Right lobe of liver (tissue), 6 donors: ENCODE data around the gene TENT4B. TPM values are rescaled to one million over a fixed set of nuclear protein-coding genes. Genes with fewer than 3 reads are reported as not detected.

Experiments used
- ATAC-seq, 4 donors: fragments of 200-7000 bp; cut with Tn5 transposase; one replicate each; pipeline ENCODE4 v1.9.1; 2020; ENCODE audit warnings: mild to moderate bottlenecking in 4 of 4, moderate library complexity in 4 of 4
- DNase-seq, 3 donors: peaks; one replicate each; pipeline ENCODE4 v3.0.0-alpha.2; 2020
- H3K27ac ChIP-seq, 3 donors: fragments of 200-600 bp; one replicate each; pipeline ENCODE4 v1.8.0; 2022
- H3K27me3 ChIP-seq, 2 donors: fragments of 200-600 bp; one replicate each; pipeline ENCODE4 v1.8.0; 2022
- H3K36me3 ChIP-seq, 4 donors: fragments of 200-600 bp; sonication (generic) in 1 of 4; one replicate each; pipeline versions ENCODE4 v1.5.1 to v1.8.0; 2017 to 2022; ENCODE audit warnings: control low read depth in 1 of 4
- H3K4me1 ChIP-seq, 4 donors: fragments of 200-600 bp; sonication (generic) in 1 of 4; one replicate each; pipeline versions ENCODE4 v1.5.1 to v1.8.0; 2017 to 2022; ENCODE audit warnings: control low read depth in 1 of 4
- H3K4me3 ChIP-seq, 3 donors: fragments of 200-600 bp; one replicate each; pipeline ENCODE4 v1.8.0; 2022
- H3K9me3 ChIP-seq, 4 donors: fragments of 200-600 bp; sonication (generic) in 1 of 4; one replicate each; pipeline versions ENCODE4 v1.5.1 to v1.8.0; 2017 to 2022; ENCODE audit warnings: control low read depth in 1 of 4
- POLR2A ChIP-seq: fragments of 450-650 bp; IDR thresholded peaks from one replicate; pipeline ENCODE4 v1.6.1; 2017; ENCODE audit warnings: antibody characterized with exemption, mild to moderate bottlenecking
- WGBS: methylation state at CpG from one replicate; pipeline ENCODE4 v1.1.6; 2018; ENCODE audit warnings: low coverage, low lambda C conversion rate; ENCODE audit not compliant: insufficient coverage; ENCODE audit errors: missing lambda C conversion rate; 5-methylcytosine and 5-hydroxymethylcytosine counted together
- intact Hi-C, 2 donors: fragments of 100-400 bp; cut with DNase I; formaldehyde crosslinking; loops; one replicate each; pipeline versions ENCODE4 v1.11.2 to v1.14.1; 2022
- small RNA-seq, 2 experiments: library from RNA; depleted of rRNA; stranded (forward); fragments of <200 nt; gene quantifications; one replicate each; pipeline ENCODE3, GENCODE V24; 2016
- total RNA-seq, 6 experiments: library from RNA; depleted of rRNA in 2 of 6; stranded (reverse); fragments of >200 nt in 2 of 6; fragmentation: NEBNext Ultra II Directional in 3 of 6; extraction: Animal tissue kit (Norgen Biotek cat#: 25700) in 3 of 6; gene quantifications; one replicate each; pipeline versions ENCODE4 v1.1.0 to v1.2.4, GENCODE V29; 2016 to 2023
- TF ChIP-seq, protein P1 (sequence below), 4 donors: fragments of 200-600 bp in 3 of 4; fragments of 450-650 bp in 1 of 4; IDR thresholded peaks; one replicate each; pipeline versions ENCODE4 v1.5.1 to v1.8.0; 2016 to 2022; ENCODE audit warnings: antibody characterized with exemption in 4 of 4, mild to moderate bottlenecking in 2 of 4
- donor health status: DM: no; HTN: yes; CAD: no.
- donor health status: DM: no; HTN: no; CAD: no.
- donor health status: DM: no; HTN: no; CAD: no.
- donor health status: DM: no; HTN: yes; CAD: no.
- donor health status: DM: no; HTN: yes; CAD: no.

The TENT4B gene
- total RNA-seq, 6 experiments from 2014 or later = 7.2 to 13.2 (median 9.3) TPM

DNA sequence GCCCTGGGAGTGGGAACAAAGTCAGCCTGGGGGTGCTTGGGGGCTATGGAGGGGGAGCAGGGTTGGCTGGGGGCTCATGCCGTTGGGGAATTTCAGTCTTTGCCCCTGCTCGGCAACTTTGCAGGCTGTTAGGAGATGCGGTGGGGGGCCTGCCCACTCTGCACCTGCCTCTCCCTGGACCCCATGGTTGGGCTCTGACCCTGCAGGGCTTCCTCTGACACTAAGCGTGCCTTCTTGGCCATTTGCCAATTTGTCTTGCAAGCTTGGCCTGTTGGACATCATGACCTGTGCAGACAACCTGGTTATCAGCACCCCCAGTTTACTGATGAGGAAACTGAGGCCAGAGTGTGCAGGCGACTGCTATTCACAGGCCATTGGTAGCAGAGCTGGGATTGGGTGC, 127.8 kb downstream of the TENT4B start:
- DNase-seq = peak in 2 of 3 donors; percentile 46 to 47
- peak overlapping the region in 1 of 3 donors; percentile 63 for H3K27ac ChIP-seq
- no CpG with 5 or more reads among the region's 5 CpGs for WGBS
- no peak for ATAC-seq
- H3K36me3 ChIP-seq = no peaks in the 10 kb centered on the region
- intact Hi-C loops = no loop called here
- no peaks in the 10 kb centered on the region for H3K27me3 ChIP-seq
- peaks cover 0 to 32% (median 6%) of the 10 kb centered on the region in 4 donors for H3K4me1 ChIP-seq
- H3K4me3 ChIP-seq = no peak overlapping the region
- H3K9me3 ChIP-seq = no peaks in the 10 kb centered on the region
- TF ChIP-seq, protein P1, sequence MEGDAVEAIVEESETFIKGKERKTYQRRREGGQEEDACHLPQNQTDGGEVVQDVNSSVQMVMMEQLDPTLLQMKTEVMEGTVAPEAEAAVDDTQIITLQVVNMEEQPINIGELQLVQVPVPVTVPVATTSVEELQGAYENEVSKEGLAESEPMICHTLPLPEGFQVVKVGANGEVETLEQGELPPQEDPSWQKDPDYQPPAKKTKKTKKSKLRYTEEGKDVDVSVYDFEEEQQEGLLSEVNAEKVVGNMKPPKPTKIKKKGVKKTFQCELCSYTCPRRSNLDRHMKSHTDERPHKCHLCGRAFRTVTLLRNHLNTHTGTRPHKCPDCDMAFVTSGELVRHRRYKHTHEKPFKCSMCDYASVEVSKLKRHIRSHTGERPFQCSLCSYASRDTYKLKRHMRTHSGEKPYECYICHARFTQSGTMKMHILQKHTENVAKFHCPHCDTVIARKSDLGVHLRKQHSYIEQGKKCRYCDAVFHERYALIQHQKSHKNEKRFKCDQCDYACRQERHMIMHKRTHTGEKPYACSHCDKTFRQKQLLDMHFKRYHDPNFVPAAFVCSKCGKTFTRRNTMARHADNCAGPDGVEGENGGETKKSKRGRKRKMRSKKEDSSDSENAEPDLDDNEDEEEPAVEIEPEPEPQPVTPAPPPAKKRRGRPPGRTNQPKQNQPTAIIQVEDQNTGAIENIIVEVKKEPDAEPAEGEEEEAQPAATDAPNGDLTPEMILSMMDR (IDR thresholded peaks at IDR 0.05) = no peak
- TF ChIP-seq POLR2A = no peak

Small RNA genes lying within 50 kb of the gene (small RNA-seq; reads per million reads assigned to genes)
- gene RF00156 (0 reads per million in 2 experiments), gene RPL10P14 (0 reads per million in 2 experiments)

Other genes with a start within 250 kb of the TENT4B start
- gene CNEP1R1, start 128.1 kb upstream of the TENT4B start, total RNA-seq = 1 to 10 TPM; 6.0 to 9.6 (median 7.5) TPM
- 10 to 100 TPM in 5 of 6 experiments, 1 to 10 TPM in 1; 8.7 to 21.1 (median 12.2) TPM for gene HEATR3, start 87.3 kb upstream of the TENT4B start, total RNA-seq
- gene ADCY7, start 113.2 kb downstream of the TENT4B start, total RNA-seq = 10 to 100 TPM in 1 of 6 experiments, 1 to 10 TPM in 5; 2.5 to 10.2 (median 6.5) TPM
- 10 to 100 TPM; 16.9 to 24.1 (median 20.2) TPM for gene BRD7, start 215.7 kb downstream of the TENT4B start, total RNA-seq